HEK293 (cell line): Measurements from ENCODE around the gene BLOC1S1.

ENCODE experiments used
- CTCF ChIA-PET: fragments of 350-600 bp; formaldehyde crosslinking; extraction: SDS; loops from one replicate; lab custom pipeline; 2021; ENCODE audit warnings: antibody characterized with exemption; lab: Yijun Ruan, JAX
- POLR2A ChIA-PET: fragments of 300-600 bp; formaldehyde crosslinking; extraction: SDS; loops from one replicate; lab custom pipeline; 2020; ENCODE audit warnings: antibody characterized with exemption, inconsistent platforms; lab: Yijun Ruan, JAX
- H3K27ac ChIP-seq: fragments of 200-500 bp; sonication (Bioruptor generic); 2 replicates; pipeline ENCODE4 v1.5.1; 2014; ENCODE audit warnings: low read depth, low read length, control low read depth, inconsistent platforms; ENCODE audit errors: extremely low read depth
- H3K36me3 ChIP-seq, 2 experiments: fragments of 200-500 bp in 1 of 2; sonication (Bioruptor generic) in 1 of 2; 1 replicate in 1 of 2; 2 replicates in 1 of 2; pipeline ENCODE4 v1.5.1; 2014 to 2017; ENCODE audit warnings: inconsistent platforms in 2 of 2, low read length in 2 of 2; ENCODE audit not compliant: control insufficient read depth in 2 of 2, insufficient read depth in 1 of 2
- H3K4me1 ChIP-seq: fragments of 200-500 bp; sonication (Bioruptor generic); 2 replicates; pipeline ENCODE4 v1.5.1; 2014; ENCODE audit warnings: mild to moderate bottlenecking, low read length, inconsistent platforms; ENCODE audit not compliant: control insufficient read depth, insufficient read depth
- H3K4me3 ChIP-seq: 2 replicates; pipeline ENCODE4 v1.5.1; 2011; ENCODE audit warnings: low read depth, mild to moderate bottlenecking, control low read depth, low read length, moderate library complexity
- H3K9me3 ChIP-seq: fragments of 200-500 bp; sonication (Bioruptor generic); 2 replicates; pipeline ENCODE4 v1.5.1; 2014; ENCODE audit warnings: low read depth, low read length, inconsistent platforms; ENCODE audit not compliant: control insufficient read depth, insufficient read depth
- AEBP2 ChIP-seq: fragments of 450-650 bp; formaldehyde crosslinking; IDR thresholded peaks from 2 replicates; pipeline ENCODE4 v1.5.1; 2016; ENCODE audit warnings: missing biosample characterization, missing genetic modification characterization, borderline replicate concordance
- BCL11A ChIP-seq: fragments of 450-650 bp; formaldehyde crosslinking; IDR thresholded peaks from 2 replicates; pipeline ENCODE4 v1.5.1; 2016; ENCODE audit warnings: low read depth, missing biosample characterization, missing genetic modification characterization
- MEIS1 ChIP-seq: sonication (generic); formaldehyde crosslinking; IDR thresholded peaks from 2 replicates; pipeline ENCODE4 v1.8.1; 2022; ENCODE audit warnings: missing genetic modification reagents, mild to moderate bottlenecking, borderline replicate concordance
- REPIN1 ChIP-seq: fragments of 450-650 bp; formaldehyde crosslinking; IDR thresholded peaks from 2 replicates; pipeline ENCODE4 v1.5.1; 2017; ENCODE audit warnings: missing biosample characterization, missing genetic modification characterization, low read depth
- REST ChIP-seq: fragments of 450-650 bp; formaldehyde crosslinking; IDR thresholded peaks from 2 replicates; pipeline ENCODE4 v1.5.1; 2016; ENCODE audit warnings: missing biosample characterization, missing genetic modification characterization
- TSHZ1 ChIP-seq: fragments of 450-650 bp; formaldehyde crosslinking; IDR thresholded peaks from 2 replicates; pipeline ENCODE4 v1.5.1; 2016; ENCODE audit warnings: missing biosample characterization, missing genetic modification characterization, borderline replicate concordance
- ZNF214 ChIP-seq: fragments of 450-650 bp; formaldehyde crosslinking; IDR thresholded peaks from 2 replicates; pipeline ENCODE4 v1.5.1; 2017; ENCODE audit warnings: missing biosample characterization, mild to moderate bottlenecking, missing genetic modification characterization, borderline replicate concordance
- ZNF549 ChIP-seq: fragments of 450-650 bp; IDR thresholded peaks from 2 replicates; pipeline ENCODE4 v1.5.1; 2018; ENCODE audit warnings: missing biosample characterization, missing genetic modification characterization, mild to moderate bottlenecking, inconsistent platforms, moderate library complexity
- ZNF654 ChIP-seq: fragments of 450-650 bp; formaldehyde crosslinking; IDR thresholded peaks from 2 replicates; pipeline ENCODE4 v1.5.1; 2016; ENCODE audit warnings: low read depth, missing biosample characterization, missing genetic modification characterization
- ZNF707 ChIP-seq: fragments of 450-650 bp; formaldehyde crosslinking; IDR thresholded peaks from 2 replicates; pipeline ENCODE4 v1.5.1; 2016; ENCODE audit warnings: missing biosample characterization, missing genetic modification characterization
- ZSCAN23 ChIP-seq: fragments of 450-650 bp; formaldehyde crosslinking; IDR thresholded peaks from 2 replicates; pipeline ENCODE4 v1.5.1; 2016; ENCODE audit warnings: missing biosample characterization, missing genetic modification characterization
- TF ChIP-seq, protein P1 (sequence below): fragments of 450-650 bp; formaldehyde crosslinking; IDR thresholded peaks from 2 replicates; pipeline ENCODE4 v1.5.1; 2016; ENCODE audit warnings: missing biosample characterization, missing genetic modification characterization
- TF ChIP-seq, protein P2 (sequence below): fragments of 450-650 bp; formaldehyde crosslinking; IDR thresholded peaks from 2 replicates; pipeline ENCODE4 v1.5.1; 2016; ENCODE audit warnings: missing biosample characterization, missing genetic modification characterization
- TF ChIP-seq, protein P3 (sequence below): fragments of 450-650 bp; formaldehyde crosslinking; IDR thresholded peaks from 2 replicates; pipeline ENCODE4 v1.5.1; 2016; ENCODE audit warnings: missing biosample characterization, missing genetic modification characterization

BLOC1S1 gene

DNA sequence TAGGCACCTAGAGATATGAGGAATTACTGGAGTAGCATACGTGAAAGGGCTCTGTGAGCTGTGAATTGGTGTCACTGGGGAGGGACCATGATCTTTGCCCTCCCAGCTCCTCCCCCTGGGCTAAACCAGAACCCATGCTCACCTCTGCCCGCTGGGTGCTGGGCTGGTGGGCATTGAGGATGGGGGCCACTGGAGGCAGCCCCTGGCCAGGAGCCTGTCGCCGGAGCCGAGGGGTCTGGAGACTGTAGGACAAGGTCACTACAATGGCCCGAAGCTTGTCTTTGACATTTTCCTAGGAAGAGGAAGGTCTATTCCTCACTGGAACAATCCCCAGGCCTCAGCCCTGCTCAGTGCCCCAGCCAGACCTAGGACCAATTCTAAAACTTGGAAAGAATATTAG is 19.7 kb upstream of the BLOC1S1 start:
- TF ChIP-seq, protein P1, sequence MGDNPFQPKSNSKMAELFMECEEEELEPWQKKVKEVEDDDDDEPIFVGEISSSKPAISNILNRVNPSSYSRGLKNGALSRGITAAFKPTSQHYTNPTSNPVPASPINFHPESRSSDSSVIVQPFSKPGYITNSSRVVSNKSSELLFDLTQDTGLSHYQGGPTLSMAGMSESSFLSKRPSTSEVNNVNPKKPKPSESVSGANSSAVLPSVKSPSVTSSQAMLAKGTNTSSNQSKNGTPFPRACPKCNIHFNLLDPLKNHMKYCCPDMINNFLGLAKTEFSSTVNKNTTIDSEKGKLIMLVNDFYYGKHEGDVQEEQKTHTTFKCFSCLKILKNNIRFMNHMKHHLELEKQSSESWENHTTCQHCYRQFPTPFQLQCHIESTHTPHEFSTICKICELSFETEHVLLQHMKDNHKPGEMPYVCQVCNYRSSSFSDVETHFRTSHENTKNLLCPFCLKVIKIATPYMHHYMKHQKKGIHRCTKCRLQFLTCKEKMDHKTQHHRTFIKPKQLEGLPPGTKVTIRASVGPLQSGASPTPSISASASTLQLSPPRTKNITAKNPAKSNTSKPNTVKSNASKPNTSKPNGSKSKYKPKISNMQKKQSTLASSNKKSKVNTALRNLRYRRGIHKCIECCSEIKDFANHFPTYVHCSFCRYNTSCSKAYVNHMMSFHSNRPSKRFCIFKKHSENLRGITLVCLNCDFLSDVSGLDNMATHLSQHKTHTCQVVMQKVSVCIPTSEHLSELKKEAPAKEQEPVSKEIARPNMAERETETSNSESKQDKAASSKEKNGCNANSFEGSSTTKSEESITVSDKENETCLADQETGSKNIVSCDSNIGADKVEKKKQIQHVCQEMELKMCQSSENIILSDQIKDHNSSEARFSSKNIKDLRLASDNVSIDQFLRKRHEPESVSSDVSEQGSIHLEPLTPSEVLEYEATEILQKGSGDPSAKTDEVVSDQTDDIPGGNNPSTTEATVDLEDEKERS (tag by site-specific recombination): no peak
- TF ChIP-seq ZNF214 (tag by site-specific recombination) (no peak), ZSCAN23 (no peak), REST (no peak), TSHZ1 (tag by site-specific recombination) (no peak), REPIN1 (tag by site-specific recombination) (no peak), ZNF707 (tag by site-specific recombination) (no peak)
- TF ChIP-seq, protein P2, sequence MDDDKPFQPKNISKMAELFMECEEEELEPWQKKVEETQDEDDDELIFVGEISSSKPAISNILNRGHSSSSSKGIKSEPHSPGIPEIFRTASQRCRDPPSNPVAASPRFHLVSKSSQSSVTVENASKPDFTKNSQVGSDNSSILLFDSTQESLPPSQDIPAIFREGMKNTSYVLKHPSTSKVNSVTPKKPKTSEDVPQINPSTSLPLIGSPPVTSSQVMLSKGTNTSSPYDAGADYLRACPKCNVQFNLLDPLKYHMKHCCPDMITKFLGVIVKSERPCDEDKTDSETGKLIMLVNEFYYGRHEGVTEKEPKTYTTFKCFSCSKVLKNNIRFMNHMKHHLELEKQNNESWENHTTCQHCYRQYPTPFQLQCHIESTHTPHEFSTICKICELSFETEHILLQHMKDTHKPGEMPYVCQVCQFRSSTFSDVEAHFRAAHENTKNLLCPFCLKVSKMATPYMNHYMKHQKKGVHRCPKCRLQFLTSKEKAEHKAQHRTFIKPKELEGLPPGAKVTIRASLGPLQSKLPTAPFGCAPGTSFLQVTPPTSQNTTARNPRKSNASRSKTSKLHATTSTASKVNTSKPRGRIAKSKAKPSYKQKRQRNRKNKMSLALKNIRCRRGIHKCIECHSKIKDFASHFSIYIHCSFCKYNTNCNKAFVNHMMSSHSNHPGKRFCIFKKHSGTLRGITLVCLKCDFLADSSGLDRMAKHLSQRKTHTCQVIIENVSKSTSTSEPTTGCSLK (tag by site-specific recombination): no peak
- TF ChIP-seq, all 188 proteins: peak for 0

GRCh38 chr12:55696796-55697462 is 18.9 kb upstream of the BLOC1S1 start:
- no peaks in the 10 kb centered on the region for H3K9me3 ChIP-seq

More for the DNA sequence above, 19.7 kb upstream of the BLOC1S1 start:
- Histone ChIP-seq H3K27ac (no peak overlapping the region), H3K4me3 (no peak overlapping the region), H3K4me1 (no peaks in the 10 kb centered on the region), H3K9me3 (no peaks in the 10 kb centered on the region), H3K36me3 (peaks cover 0 to 6% of the 10 kb centered on the region in 2 experiments; a peak in 1 of 3 replicates)
- ChIA-PET CTCF (interaction anchor here (0.8 to 1.7 kb wide), 3 partner anchors 10 to 19 kb away, joined by 4 to 7 read pairs (median 6); no protein-coding TSS in a partner anchor), POLR2A (interaction anchor here (0.5 to 0.6 kb wide), 2 partner anchors 35 to 152 kb away, joined by 4 to 8 read pairs; no protein-coding TSS in a partner anchor)

More at GRCh38 chr12:55696796-55697462, 18.9 kb upstream of the BLOC1S1 start:
- TF ChIP-seq MEIS1 (CRISPR knock-in tag): no peak
- TF ChIP-seq ZNF654 (tag by site-specific recombination): no peak
- TF ChIP-seq, protein P3, sequence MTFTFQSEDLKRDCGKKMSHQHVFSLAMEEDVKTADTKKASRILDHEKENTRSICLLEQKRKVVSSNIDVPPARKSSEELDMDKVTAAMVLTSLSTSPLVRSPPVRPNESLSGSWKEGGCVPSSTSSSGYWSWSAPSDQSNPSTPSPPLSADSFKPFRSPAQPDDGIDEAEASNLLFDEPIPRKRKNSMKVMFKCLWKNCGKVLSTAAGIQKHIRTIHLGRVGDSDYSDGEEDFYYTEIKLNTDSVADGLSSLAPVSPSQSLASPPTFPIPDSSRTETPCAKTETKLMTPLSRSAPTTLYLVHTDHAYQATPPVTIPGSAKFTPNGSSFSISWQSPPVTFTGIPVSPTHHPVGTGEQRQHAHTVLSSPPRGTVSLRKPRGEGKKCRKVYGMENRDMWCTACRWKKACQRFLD (tag by site-specific recombination): no peak
- no peak for TF ChIP-seq ZNF549 (tag by site-specific recombination)
- no peak for TF ChIP-seq AEBP2 (tag by site-specific recombination)
- TF ChIP-seq BCL11A (tag by site-specific recombination): no peak
- H3K4me3 ChIP-seq: no peak overlapping the region
- H3K27ac ChIP-seq: no peak overlapping the region
- ChIA-PET POLR2A (no interaction called here), CTCF (interaction anchor here (0.6 to 1.1 kb wide), 3 partner anchors 15 to 635 kb away, joined by 3 to 4 read pairs (median 3); no protein-coding TSS in a partner anchor)
- no peaks in the 10 kb centered on the region for H3K4me1 ChIP-seq
- peaks cover 0 to 6% of the 10 kb centered on the region in 2 experiments; a peak in 1 of 3 replicates for H3K36me3 ChIP-seq
